SH-SY5Y (cell line): ENCODE measurements around the gene TANC1.

ENCODE experiments used
- GATA2 ChIP-seq: IDR thresholded peaks from 2 replicates; pipeline ENCODE4 v1.6.1; 2011; ENCODE audit warnings: mild to moderate bottlenecking, low read depth, low read length
- GATA3 ChIP-seq: IDR thresholded peaks from 2 replicates; pipeline ENCODE4 v1.6.1; 2011; ENCODE audit warnings: low read depth, mild to moderate bottlenecking, low read length, moderate library complexity

The TANC1 gene

GRCh38 chr2:158969162-158969714 lies 798 bp downstream of the TANC1 start:
- TF ChIP-seq GATA2 = no peak
- TF ChIP-seq GATA3 = no peak

- TF ChIP-seq GATA3 (no peak), GATA2 (no peak)
Observed at GRCh38 chr2:158969715-158970240, 1.3 kb downstream of the TANC1 start.

GRCh38 chr2:158970241-158970751 lies 1.9 kb downstream of the TANC1 start:
- no peak for TF ChIP-seq GATA2
- no peak for TF ChIP-seq GATA3

- TF ChIP-seq GATA3 = no peak
- TF ChIP-seq GATA2 = no peak
Observed at GRCh38 chr2:158973116-158973956, 4.9 kb downstream of the TANC1 start.

- TF ChIP-seq GATA3 = no peak
- TF ChIP-seq GATA2 = no peak
Observed at GRCh38 chr2:158975271-158975921, 7.0 kb downstream of the TANC1 start.

- TF ChIP-seq GATA3 = no peak
- no peak for TF ChIP-seq GATA2
Observed at GRCh38 chr2:158979772-158980171, 11.3 kb downstream of the TANC1 start.

- TF ChIP-seq GATA3 (no peak), GATA2 (no peak)
Observed at GRCh38 chr2:158984604-158985135, 16.2 kb downstream of the TANC1 start.

GRCh38 chr2:158988501-158988900 lies 20.1 kb downstream of the TANC1 start:
- TF ChIP-seq GATA2 (no peak), GATA3 (no peak)

- TF ChIP-seq GATA2 (no peak), GATA3 (no peak)
Observed at GRCh38 chr2:158989165-158989564, 20.7 kb downstream of the TANC1 start.

- TF ChIP-seq GATA2 = no peak
- no peak for TF ChIP-seq GATA3
Observed at GRCh38 chr2:158990397-158991214, 22.2 kb downstream of the TANC1 start.

GRCh38 chr2:158993030-158993429 lies 24.6 kb downstream of the TANC1 start:
- TF ChIP-seq GATA3 (no peak), GATA2 (no peak)

GRCh38 chr2:158993721-158994587 lies 25.5 kb downstream of the TANC1 start:
- TF ChIP-seq GATA3 (0 out of 2 replicates have a peak, but pooled peaks have one; percentile 24), GATA2 (no peak)
